ENCODE measurements around the gene ELMO1.

- TF ChIP-seq ZNF274 (IDR thresholded peaks at IDR 0.05; ENCODE audit: insufficient read depth, insufficient read length): no peak
- no peak for TF ChIP-seq GABPA (IDR thresholded peaks at IDR 0.05; ENCODE audit: low read depth)
- no peak for TF ChIP-seq E2F4 (IDR thresholded peaks at IDR 0.05; ENCODE audit: low read depth, low read length)
- TF ChIP-seq NR2C2 (IDR thresholded peaks at IDR 0.05; ENCODE audit: borderline replicate concordance, control insufficient read depth, insufficient read length, low read depth): no peak
- TF ChIP-seq SIX5 (IDR thresholded peaks at IDR 0.05; ENCODE audit: low read depth, low read length, severe bottlenecking): no peak
- TF ChIP-seq RAD21 (IDR thresholded peaks at IDR 0.05; ENCODE audit: insufficient read depth, low read depth, low read length): no peak
- no peak for TF ChIP-seq CTCF (IDR thresholded peaks at IDR 0.05 in 2 of 3, conservative IDR thresholded peaks at IDR 0.05 in 1 of 3; ENCODE audit: control insufficient read depth in 2 of 3, extremely low read depth in 1 of 3, insufficient read depth in 1 of 3, low read depth in 3 of 3, low read length in 3 of 3)
- no peak for TF ChIP-seq ZNF687 (IDR thresholded peaks at IDR 0.05)
- no peak for TF ChIP-seq NFYB (IDR thresholded peaks at IDR 0.05; ENCODE audit: insufficient read depth, low read depth, low read length)
- no peak for TF ChIP-seq POLR2A (IDR thresholded peaks at IDR 0.05; ENCODE audit: low read depth, low read length)
- TF ChIP-seq RB1 (IDR thresholded peaks at IDR 0.05; ENCODE audit: borderline replicate concordance): no peak
- no peak for TF ChIP-seq FOXM1 (IDR thresholded peaks at IDR 0.05; ENCODE audit: low read depth, low read length)
- TF ChIP-seq PAX5 (IDR thresholded peaks at IDR 0.05; ENCODE audit: borderline replicate concordance, low read depth, low read length): no peak
These were observed 218.4 kb downstream of the ELMO1 start for GRCh38 chr7:37230221-37230620.

All from GM12878 (cell line).